ENCODE results near the gene GLUL. TPM values are rescaled to one million over a fixed set of nuclear protein-coding genes. Genes with fewer than 3 reads are reported as not detected.

GLUL gene
- total RNA-seq, 1 donor from 2014 or later = 418 TPM

Other genes with a start within 250 kb of the GLUL start
- not detected for gene TEDDM1, start 8.9 kb upstream of the GLUL start, total RNA-seq
- not detected for gene RGSL1, start 58.4 kb upstream of the GLUL start, total RNA-seq
- gene RNASEL, start 197.5 kb upstream of the GLUL start, total RNA-seq = 15.0 TPM
- 22.4 TPM for gene RGS16, start 212.6 kb upstream of the GLUL start, total RNA-seq

Measured in ureter (tissue), 1 donor.